Measurements from ENCODE around the gene LAMTOR2.

- TF ChIP-seq POLR2A (IDR thresholded peaks at IDR 0.05) (no peak), CTCF (IDR thresholded peaks at IDR 0.05) (no peak)
Observed at GRCh38 chr1:156067262-156067661, 12.7 kb downstream of the LAMTOR2 start.

All from uterus (tissue), 2 donors.